CD4-positive, alpha-beta T cell (primary cell): ENCODE measurements around the gene RBM17. TPM values are rescaled to one million over a fixed set of nuclear protein-coding genes. Genes with fewer than 3 reads are reported as not detected.

ENCODE experiments used
- ATAC-seq: fragments of 200-7000 bp; cut with Tn5 transposase; one replicate; pipeline ENCODE4 v1.10.0; 2022; ENCODE audit warnings: mild to moderate bottlenecking; ENCODE audit not compliant: poor library complexity
- CTCF ChIA-PET: fragments of 350-600 bp; sonication (Branson Sonifier 250); formaldehyde crosslinking; loops from one replicate; lab custom pipeline; 2021; ENCODE audit warnings: antibody characterized with exemption, inconsistent platforms; lab: Charles Lee
- POLR2A ChIA-PET: fragments of 350-600 bp; sonication (Branson Sonifier 250); formaldehyde crosslinking; loops from one replicate; lab custom pipeline; 2021; ENCODE audit warnings: antibody characterized with exemption, inconsistent platforms; lab: Charles Lee
- DNase-seq, 14 experiments: peaks; one replicate each; pipeline ENCODE4 v3.0.0-alpha.2; 2013 to 2020; ENCODE audit warnings: mixed read lengths in 2 of 14
- H3K27ac ChIP-seq, 2 donors: one replicate each; pipeline versions ENCODE4 v1.5.1 to v1.7.0; 2013; ENCODE audit warnings: low read length in 2 of 2, low read depth in 1 of 2, mild to moderate bottlenecking in 1 of 2
- H3K27me3 ChIP-seq, 2 experiments: 1 replicate in 1 of 2; 2 replicates in 1 of 2; pipeline versions ENCODE4 v1.6.1 to v1.7.0; 2013; ENCODE audit warnings: low read length in 2 of 2, control low read depth in 1 of 2, mild to moderate bottlenecking in 1 of 2, moderate library complexity in 1 of 2; ENCODE audit not compliant: insufficient read depth in 2 of 2, control insufficient read depth in 1 of 2
- H3K36me3 ChIP-seq: one replicate; pipeline ENCODE4 v1.6.1; 2013; ENCODE audit warnings: low read length, control low read depth; ENCODE audit not compliant: insufficient read depth
- H3K4me1 ChIP-seq: one replicate; pipeline ENCODE4 v1.6.1; 2013; ENCODE audit warnings: low read length, control low read depth; ENCODE audit not compliant: insufficient read depth
- H3K4me3 ChIP-seq: one replicate; pipeline ENCODE4 v1.5.1; 2013; ENCODE audit warnings: mild to moderate bottlenecking, low read length, moderate library complexity
- H3K9me3 ChIP-seq, 2 experiments: 1 replicate in 1 of 2; 2 replicates in 1 of 2; pipeline versions ENCODE4 v1.6.1 to v1.7.0; 2013; ENCODE audit warnings: low read length in 2 of 2, mild to moderate bottlenecking in 2 of 2, control low read depth in 1 of 2, moderate library complexity in 1 of 2; ENCODE audit not compliant: control insufficient read depth in 1 of 2, insufficient read depth in 1 of 2
- H3K27ac Mint-ChIP-seq: one replicate; pipeline ENCODE4 v1.8.0; 2020; ENCODE audit warnings: mixed read lengths
- H3K27me3 Mint-ChIP-seq: one replicate; pipeline ENCODE4 v1.8.0; 2021; ENCODE audit warnings: mixed read lengths
- H3K36me3 Mint-ChIP-seq: one replicate; pipeline ENCODE4 v1.8.0; 2021; ENCODE audit warnings: low read depth, mixed read lengths
- H3K4me1 Mint-ChIP-seq: one replicate; pipeline ENCODE4 v1.8.0; 2021; ENCODE audit warnings: low read depth, mixed read lengths
- H3K4me3 Mint-ChIP-seq: one replicate; pipeline ENCODE4 v1.8.0; 2020; ENCODE audit warnings: mild to moderate bottlenecking, mixed read lengths
- H3K9me3 Mint-ChIP-seq: one replicate; pipeline ENCODE4 v1.8.0; 2020; ENCODE audit warnings: mixed read lengths
- intact Hi-C, 2 experiments: fragments of 100-400 bp; cut with DNase I in 1 of 2; cut with micrococcal nuclease in 1 of 2; formaldehyde crosslinking; loops; one replicate each; pipeline versions ENCODE4 v1.15.1 to v1.9.0; 2023 to 2025; cut with DNase I, micrococcal nuclease
- total RNA-seq, 174 experiments: library from RNA in 2 of 174; stranded (reverse) in 2 of 174; gene quantifications; one replicate each; pipeline ENCODE4 v1.2.3 and lab custom pipeline; 2021 to 2026
- TF ChIP-seq, protein P1 (sequence below): fragments of 200-600 bp; IDR thresholded peaks from one replicate; pipeline ENCODE4 v1.8.0; 2022; ENCODE audit warnings: antibody characterized with exemption, mild to moderate bottlenecking

Gene RBM17
- total RNA-seq, 2 experiments from 2014 or later = 143 to 150 TPM

DNA sequence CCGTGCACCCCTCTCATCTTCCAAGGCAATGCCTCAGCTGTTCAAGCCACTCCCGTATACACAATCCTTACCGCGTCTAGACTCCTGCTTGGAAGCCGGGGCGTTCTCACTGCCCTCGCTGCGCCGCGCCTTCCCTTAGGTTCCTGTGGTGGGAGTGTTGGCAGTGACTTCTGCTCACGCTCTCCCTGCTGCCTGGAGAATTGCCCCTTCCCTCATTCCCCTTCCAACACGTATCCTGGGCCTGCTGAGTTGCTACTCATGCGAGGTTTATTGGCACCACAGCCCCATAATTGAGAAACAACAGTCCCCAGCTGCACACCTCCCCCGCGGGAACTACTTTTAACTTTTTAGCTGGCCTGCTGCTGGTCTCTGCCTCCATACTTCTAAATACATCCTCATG lies 31.9 kb downstream of the RBM17 start:
- CTCF ChIA-PET = no interaction called here
- Mint-ChIP-seq H3K4me3 (no peak overlapping the region), H3K4me1 (peaks cover 7% of the 10 kb centered on the region), H3K36me3 (peaks cover 10% of the 10 kb centered on the region), H3K27me3 (no peaks in the 10 kb centered on the region), H3K27ac (no peak overlapping the region), H3K9me3 (no peaks in the 10 kb centered on the region)
- H3K4me3 ChIP-seq = no peak overlapping the region
- intact Hi-C loops = no loop called here
- no peak for ATAC-seq
- no peak overlapping the region for H3K27ac ChIP-seq
- H3K4me1 ChIP-seq = no peaks in the 10 kb centered on the region
- peaks cover 9% of the 10 kb centered on the region for H3K36me3 ChIP-seq
- no peaks in the 10 kb centered on the region for H3K9me3 ChIP-seq
- DNase-seq = no peak
- no peaks in the 10 kb centered on the region for H3K27me3 ChIP-seq
- TF ChIP-seq, protein P1, sequence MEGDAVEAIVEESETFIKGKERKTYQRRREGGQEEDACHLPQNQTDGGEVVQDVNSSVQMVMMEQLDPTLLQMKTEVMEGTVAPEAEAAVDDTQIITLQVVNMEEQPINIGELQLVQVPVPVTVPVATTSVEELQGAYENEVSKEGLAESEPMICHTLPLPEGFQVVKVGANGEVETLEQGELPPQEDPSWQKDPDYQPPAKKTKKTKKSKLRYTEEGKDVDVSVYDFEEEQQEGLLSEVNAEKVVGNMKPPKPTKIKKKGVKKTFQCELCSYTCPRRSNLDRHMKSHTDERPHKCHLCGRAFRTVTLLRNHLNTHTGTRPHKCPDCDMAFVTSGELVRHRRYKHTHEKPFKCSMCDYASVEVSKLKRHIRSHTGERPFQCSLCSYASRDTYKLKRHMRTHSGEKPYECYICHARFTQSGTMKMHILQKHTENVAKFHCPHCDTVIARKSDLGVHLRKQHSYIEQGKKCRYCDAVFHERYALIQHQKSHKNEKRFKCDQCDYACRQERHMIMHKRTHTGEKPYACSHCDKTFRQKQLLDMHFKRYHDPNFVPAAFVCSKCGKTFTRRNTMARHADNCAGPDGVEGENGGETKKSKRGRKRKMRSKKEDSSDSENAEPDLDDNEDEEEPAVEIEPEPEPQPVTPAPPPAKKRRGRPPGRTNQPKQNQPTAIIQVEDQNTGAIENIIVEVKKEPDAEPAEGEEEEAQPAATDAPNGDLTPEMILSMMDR = no peak
- POLR2A ChIA-PET = interaction anchor here (0.7 kb wide), 1 partner anchor 24 kb away, joined by 3 read pairs; no protein-coding TSS in a partner anchor

- ATAC-seq (no peak), DNase-seq (no peak)
- H3K36me3 Mint-ChIP-seq = peaks cover 5% of the 10 kb centered on the region
- CTCF ChIA-PET = no interaction called here
- Histone ChIP-seq H3K36me3 (peaks cover 5% of the 10 kb centered on the region), H3K27ac (no peak overlapping the region), H3K27me3 (no peaks in the 10 kb centered on the region), H3K9me3 (no peaks in the 10 kb centered on the region), H3K4me3 (no peak overlapping the region), H3K4me1 (no peaks in the 10 kb centered on the region)
- intact Hi-C loops = no loop called here
- no peak overlapping the region for H3K4me3 Mint-ChIP-seq
- H3K9me3 Mint-ChIP-seq = no peaks in the 10 kb centered on the region
- H3K27ac Mint-ChIP-seq = no peak overlapping the region
- peaks cover 7% of the 10 kb centered on the region for H3K4me1 Mint-ChIP-seq
- POLR2A ChIA-PET = no interaction called here
- TF ChIP-seq, protein P1 = no peak
- H3K27me3 Mint-ChIP-seq = no peaks in the 10 kb centered on the region
Observed at GRCh38 chr10:6121146-6121545, 32.3 kb downstream of the RBM17 start.

DNA sequence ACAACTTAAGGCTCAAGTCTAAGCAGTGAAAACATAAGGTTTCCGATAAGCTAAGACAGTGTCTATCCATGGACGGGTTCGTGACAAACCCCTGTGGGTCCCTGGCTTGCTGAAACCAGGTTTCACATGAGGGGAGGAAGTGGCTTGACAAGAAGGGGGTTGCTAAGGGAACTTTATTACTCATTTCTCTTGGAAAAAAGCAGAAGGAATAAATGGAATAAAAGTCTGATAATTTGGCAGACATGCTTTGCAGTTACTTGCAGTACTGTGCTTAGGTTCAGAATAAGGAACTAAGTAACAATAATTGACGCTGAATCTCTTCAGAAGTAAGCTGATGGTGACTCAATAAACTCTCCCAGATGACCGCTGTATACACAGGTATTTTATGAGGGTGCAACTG lies 34.7 kb downstream of the RBM17 start:
- ChIA-PET CTCF (no interaction called here), POLR2A (interaction anchor here (1.0 kb wide), 1 partner anchor 21 kb away, joined by 3 read pairs; no protein-coding TSS in a partner anchor)
- ATAC-seq = no peak
- Histone ChIP-seq H3K4me1 (peaks cover 3% of the 10 kb centered on the region), H3K4me3 (no peak overlapping the region), H3K36me3 (no peaks in the 10 kb centered on the region), H3K27me3 (no peaks in the 10 kb centered on the region), H3K27ac (no peak overlapping the region), H3K9me3 (no peaks in the 10 kb centered on the region)
- Mint-ChIP-seq H3K27me3 (no peaks in the 10 kb centered on the region), H3K27ac (no peak overlapping the region), H3K36me3 (no peaks in the 10 kb centered on the region), H3K4me1 (peaks cover 8% of the 10 kb centered on the region), H3K9me3 (no peaks in the 10 kb centered on the region), H3K4me3 (no peak overlapping the region)
- TF ChIP-seq, protein P1 = no peak
- peak in 2 of 14 experiments; percentile 33 to 43 for DNase-seq
- intact Hi-C loops = no loop called here
